ENCODE measurements around the gene ZNF280B.

DNA sequence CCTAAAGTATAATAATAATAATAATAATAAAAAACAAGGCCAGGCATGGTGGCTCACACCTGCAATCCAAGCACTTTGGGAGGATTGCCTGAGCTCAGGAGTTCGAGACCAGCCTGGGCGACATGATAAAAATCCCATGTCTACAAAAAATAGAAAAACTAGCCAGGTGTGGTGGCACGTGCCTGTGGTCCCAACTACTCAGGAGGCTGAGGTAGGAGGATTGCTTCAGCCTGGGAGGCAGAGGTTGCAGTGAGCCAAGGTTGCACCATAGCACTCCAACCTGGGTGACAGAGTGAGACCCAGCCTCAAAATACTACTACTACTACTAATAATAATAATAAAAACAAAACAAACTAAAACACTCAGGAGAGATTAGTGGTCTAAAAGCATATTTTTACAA is 27.1 kb upstream of the ZNF280B start:
- TF ChIP-seq, protein P1, sequence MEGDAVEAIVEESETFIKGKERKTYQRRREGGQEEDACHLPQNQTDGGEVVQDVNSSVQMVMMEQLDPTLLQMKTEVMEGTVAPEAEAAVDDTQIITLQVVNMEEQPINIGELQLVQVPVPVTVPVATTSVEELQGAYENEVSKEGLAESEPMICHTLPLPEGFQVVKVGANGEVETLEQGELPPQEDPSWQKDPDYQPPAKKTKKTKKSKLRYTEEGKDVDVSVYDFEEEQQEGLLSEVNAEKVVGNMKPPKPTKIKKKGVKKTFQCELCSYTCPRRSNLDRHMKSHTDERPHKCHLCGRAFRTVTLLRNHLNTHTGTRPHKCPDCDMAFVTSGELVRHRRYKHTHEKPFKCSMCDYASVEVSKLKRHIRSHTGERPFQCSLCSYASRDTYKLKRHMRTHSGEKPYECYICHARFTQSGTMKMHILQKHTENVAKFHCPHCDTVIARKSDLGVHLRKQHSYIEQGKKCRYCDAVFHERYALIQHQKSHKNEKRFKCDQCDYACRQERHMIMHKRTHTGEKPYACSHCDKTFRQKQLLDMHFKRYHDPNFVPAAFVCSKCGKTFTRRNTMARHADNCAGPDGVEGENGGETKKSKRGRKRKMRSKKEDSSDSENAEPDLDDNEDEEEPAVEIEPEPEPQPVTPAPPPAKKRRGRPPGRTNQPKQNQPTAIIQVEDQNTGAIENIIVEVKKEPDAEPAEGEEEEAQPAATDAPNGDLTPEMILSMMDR (conservative IDR thresholded peaks at IDR 0.05): no peak
- TF ChIP-seq EZH2 (IDR thresholded peaks at IDR 0.05; ENCODE audit: low read depth): no peak
